Trophoblast cell (in vitro differentiated cells and primary cell): Measurements from ENCODE around the gene VPS37D.
A peak's percentile ranks its signal among the peaks of the same experiment; 100 is the strongest.
"Not testable (repeated sequence)": the region's sequence is repeated elsewhere in the genome, so short reads cannot be mapped to it uniquely, and the experiment has no call there.

Source experiments
- DNase-seq, 2 donors: peaks; one replicate each; pipeline ENCODE4 v3.0.0-alpha.2; 2016
- H2AFZ ChIP-seq: 2 replicates; pipeline ENCODE4 v1.6.1; 2013; ENCODE audit warnings: low read length, moderate library complexity, mild to moderate bottlenecking; ENCODE audit not compliant: insufficient read depth, poor library complexity
- H2AK5ac ChIP-seq: 2 replicates; pipeline ENCODE4 v1.6.1; 2013; ENCODE audit warnings: mild to moderate bottlenecking, low read length
- H2BK120ac ChIP-seq: 2 replicates; pipeline ENCODE4 v1.6.1; 2013; ENCODE audit warnings: low read length, mild to moderate bottlenecking, moderate library complexity; ENCODE audit not compliant: insufficient read depth, poor library complexity
- H2BK12ac ChIP-seq: 2 replicates; pipeline ENCODE4 v1.6.1; 2013; ENCODE audit warnings: mild to moderate bottlenecking, low read length, moderate library complexity
- H2BK5ac ChIP-seq: 2 replicates; pipeline ENCODE4 v1.6.1; 2013; ENCODE audit warnings: low read length, low read depth, moderate library complexity, mild to moderate bottlenecking; ENCODE audit not compliant: poor library complexity
- H3K14ac ChIP-seq: 2 replicates; pipeline ENCODE4 v1.6.1; 2013; ENCODE audit warnings: mild to moderate bottlenecking, low read length
- H3K18ac ChIP-seq: 2 replicates; pipeline ENCODE4 v1.6.1; 2013; ENCODE audit warnings: mild to moderate bottlenecking, low read length
- H3K23ac ChIP-seq: 2 replicates; pipeline ENCODE4 v1.6.1; 2013; ENCODE audit warnings: low read length
- H3K27ac ChIP-seq: 2 replicates; pipeline ENCODE4 v1.5.1; 2013; ENCODE audit warnings: low read depth, mild to moderate bottlenecking, inconsistent platforms, low read length, moderate library complexity
- H3K27me3 ChIP-seq: 2 replicates; pipeline ENCODE4 v1.6.1; 2013; ENCODE audit warnings: inconsistent platforms, mild to moderate bottlenecking, low read length, moderate library complexity; ENCODE audit not compliant: insufficient read depth
- H3K36me3 ChIP-seq, 2 experiments: 1 replicate in 1 of 2; 2 replicates in 1 of 2; pipeline ENCODE4 v1.6.1; 2013; ENCODE audit warnings: low read length in 2 of 2, mild to moderate bottlenecking in 2 of 2, moderate library complexity in 1 of 2; ENCODE audit not compliant: insufficient read depth in 2 of 2, control insufficient read depth in 1 of 2
- H3K4ac ChIP-seq: 2 replicates; pipeline ENCODE4 v1.6.1; 2013; ENCODE audit warnings: low read depth, mild to moderate bottlenecking, low read length, moderate library complexity
- H3K4me1 ChIP-seq, 2 experiments: 1 replicate in 1 of 2; 2 replicates in 1 of 2; pipeline ENCODE4 v1.6.1; 2013; ENCODE audit warnings: low read length in 2 of 2, mild to moderate bottlenecking in 2 of 2, moderate library complexity in 1 of 2; ENCODE audit not compliant: insufficient read depth in 2 of 2, control insufficient read depth in 1 of 2
- H3K4me2 ChIP-seq: 2 replicates; pipeline ENCODE4 v1.6.1; 2013; ENCODE audit warnings: inconsistent platforms, mild to moderate bottlenecking, low read length, moderate library complexity
- H3K4me3 ChIP-seq: 2 replicates; pipeline ENCODE4 v1.5.1; 2013; ENCODE audit warnings: mild to moderate bottlenecking, low read depth, low read length, inconsistent platforms
- H3K79me1 ChIP-seq: one replicate; pipeline ENCODE4 v1.6.1; 2013; ENCODE audit warnings: low read length
- H3K79me2 ChIP-seq: 2 replicates; pipeline ENCODE4 v1.6.1; 2013; ENCODE audit warnings: low read length, mild to moderate bottlenecking; ENCODE audit not compliant: control insufficient read depth, insufficient read depth, poor library complexity
- H3K9ac ChIP-seq: 2 replicates; pipeline ENCODE4 v1.6.1; 2013; ENCODE audit warnings: mild to moderate bottlenecking, low read length
- H3K9me3 ChIP-seq: 2 replicates; pipeline ENCODE4 v1.6.1; 2013; ENCODE audit warnings: low read depth, mild to moderate bottlenecking, control low read depth, inconsistent platforms, low read length; ENCODE audit not compliant: insufficient read depth
- H4K12ac ChIP-seq: 2 replicates; pipeline ENCODE4 v1.6.1; 2013; ENCODE audit warnings: low read depth, mild to moderate bottlenecking, low read length, moderate library complexity
- H4K8ac ChIP-seq: 2 replicates; pipeline ENCODE4 v1.6.1; 2013; ENCODE audit warnings: low read depth, mild to moderate bottlenecking, low read length, moderate library complexity
- H4K91ac ChIP-seq: one replicate; pipeline ENCODE4 v1.6.1; 2013; ENCODE audit warnings: low read depth, mild to moderate bottlenecking, low read length, moderate library complexity
- WGBS: extraction: QIAGEN DNeasy Blood & Tissue Kit; methylation state at CpG from one replicate; pipeline ENCODE4 v1.1.7; 2013; ENCODE audit warnings: missing lambda C conversion rate; ENCODE audit not compliant: insufficient read length, insufficient coverage; ENCODE audit errors: extremely low coverage; 5-methylcytosine and 5-hydroxymethylcytosine counted together

Gene VPS37D

GRCh38 chr7:73718438-73718881, 50.8 kb downstream of the VPS37D start:
- Histone ChIP-seq H3K9ac (no peak overlapping the region), H3K4me1 (peaks cover 10 to 19% of the 10 kb centered on the region in 2 experiments), H3K36me3 (no peaks in the 10 kb centered on the region), H4K12ac (no peak overlapping the region), H2BK120ac (no peak overlapping the region), H2BK12ac (no peak overlapping the region), H3K27me3 (peaks cover 5% of the 10 kb centered on the region), H3K27ac (no peak overlapping the region), H3K4me2 (peak overlapping the region; percentile 96), H3K79me1 (peaks cover 3% of the 10 kb centered on the region), H2BK5ac (no peak overlapping the region), H4K91ac (no peak overlapping the region), H2AK5ac (no peak overlapping the region), H3K23ac (no peak overlapping the region), H3K18ac (no peak overlapping the region), H3K4ac (no peak overlapping the region), H3K4me3 (peak overlapping the region; percentile 81), H3K9me3 (no peaks in the 10 kb centered on the region), H4K8ac (no peak overlapping the region), H2AFZ (no peak overlapping the region), H3K79me2 (peaks cover 2% of the 10 kb centered on the region), H3K14ac (no peak overlapping the region)
- no peak for DNase-seq
- no CpG with 5 or more reads among the region's 9 CpGs for whole genome bisulfite sequencing

- H2BK5ac ChIP-seq: no peak within 1 kb of the TSS
- peak within 1 kb of the TSS; percentile 88 for H3K9ac ChIP-seq
- H2AK5ac ChIP-seq: peak within 1 kb of the TSS; percentile 44
- DNase-seq: peak; percentile 54 to 78
- peak within 1 kb of the TSS; percentile 93 for H2AFZ ChIP-seq
- H3K36me3 ChIP-seq: no peaks in the 10 kb centered on the region
- peak within 1 kb of the TSS; percentile 89 for H3K18ac ChIP-seq
- peak within 1 kb of the TSS; percentile 96 for H3K4me2 ChIP-seq
- H4K8ac ChIP-seq: peak within 1 kb of the TSS; percentile 95
- peak within 1 kb of the TSS; percentile 82 for H4K12ac ChIP-seq
- H3K14ac ChIP-seq: peak within 1 kb of the TSS; percentile 95
- H3K23ac ChIP-seq: no peak within 1 kb of the TSS
- H3K79me1 ChIP-seq: peaks cover 3% of the 10 kb centered on the region
- H2BK120ac ChIP-seq: peak within 1 kb of the TSS; percentile 69
- peak within 1 kb of the TSS; percentile 92 for H4K91ac ChIP-seq
- peak within 1 kb of the TSS; percentile 37 for H3K4ac ChIP-seq
- WGBS: no CpG with 5 or more reads among the region's 96 CpGs
- H2BK12ac ChIP-seq: no peak within 1 kb of the TSS
- no peaks in the 10 kb centered on the region for H3K9me3 ChIP-seq
- peaks cover 2% of the 10 kb centered on the region for H3K79me2 ChIP-seq
- H3K27ac ChIP-seq: no peak within 1 kb of the TSS
- peaks cover 5% of the 10 kb centered on the region for H3K27me3 ChIP-seq
- H3K4me1 ChIP-seq: peaks cover 10 to 19% of the 10 kb centered on the region in 2 experiments
- H3K4me3 ChIP-seq: peak within 1 kb of the TSS; percentile 81
These were observed 51.5 kb downstream of the VPS37D start, which contains the start of gene STX1A for GRCh38 chr7:73718905-73719805. TSS of gene STX1A (minus strand) at chr7:73719669. CDS start at chr7:73719631, 38 bp downstream.

- Histone ChIP-seq H3K36me3 (no peaks in the 10 kb centered on the region), H4K8ac (no peak overlapping the region), H3K4me1 (peaks cover 10 to 19% of the 10 kb centered on the region in 2 experiments), H2BK12ac (no peak overlapping the region), H2AFZ (peak overlapping the region; percentile 17), H2BK5ac (no peak overlapping the region), H4K91ac (no peak overlapping the region), H3K18ac (no peak overlapping the region), H3K27ac (no peak overlapping the region), H3K14ac (no peak overlapping the region), H4K12ac (no peak overlapping the region), H3K4ac (no peak overlapping the region), H3K27me3 (peaks cover 5% of the 10 kb centered on the region), H3K23ac (no peak overlapping the region), H3K4me3 (no peak overlapping the region), H3K79me1 (peaks cover 3% of the 10 kb centered on the region), H3K79me2 (peaks cover 2% of the 10 kb centered on the region), H3K9me3 (no peaks in the 10 kb centered on the region), H2BK120ac (no peak overlapping the region), H3K9ac (no peak overlapping the region), H3K4me2 (peak overlapping the region; percentile 69), H2AK5ac (no peak overlapping the region)
- no CpG with 5 or more reads among the region's 16 CpGs for WGBS
- no peak for DNase-seq
These were observed 52.2 kb downstream of the VPS37D start for GRCh38 chr7:73719806-73720169.

- not testable (repeated sequence) for H3K27me3 ChIP-seq, H3K14ac ChIP-seq, H3K23ac ChIP-seq, H3K4ac ChIP-seq, H3K4me2 ChIP-seq, DNase-seq, H3K79me2 ChIP-seq, H4K8ac ChIP-seq, H4K12ac ChIP-seq, H3K27ac ChIP-seq, H2BK5ac ChIP-seq, H3K9ac ChIP-seq, H2BK12ac ChIP-seq, H3K9me3 ChIP-seq, H3K36me3 ChIP-seq, H2AFZ ChIP-seq, H4K91ac ChIP-seq, H3K4me3 ChIP-seq, H2AK5ac ChIP-seq, H3K18ac ChIP-seq, H3K79me1 ChIP-seq, H2BK120ac ChIP-seq
- no CpG with 5 or more reads among the region's 9 CpGs for WGBS
- peaks cover 7 to 19% of the 10 kb centered on the region in 2 experiments for H3K4me1 ChIP-seq
These were observed 52.8 kb downstream of the VPS37D start for GRCh38 chr7:73720443-73720842.
